ENCODE results near the gene MAST4. TPM values are rescaled to one million over a fixed set of nuclear protein-coding genes. Genes with fewer than 3 reads are reported as not detected.

Gene MAST4
- total and polyA plus RNA-seq, 2 experiments from 2014 or later, result 4.2 to 6.0 TPM

- H3K9me2 ChIP-seq (ENCODE audit: insufficient read depth), result no peaks in the 10 kb centered on the region
- H3K79me2 ChIP-seq (ENCODE audit: insufficient read depth), result peaks cover 43% of the 10 kb centered on the region
- H3K4me3 ChIP-seq, result no peak overlapping the region
- no peak overlapping the region for H3K9ac ChIP-seq
- no peak overlapping the region for H2AFZ ChIP-seq
- no peak for TF ChIP-seq EZH2phosphoT487 (IDR thresholded peaks at IDR 0.05; ENCODE audit: insufficient read depth, low read depth)
- no peaks in the 10 kb centered on the region for H3K9me3 ChIP-seq (ENCODE audit: low read depth)
- no peaks in the 10 kb centered on the region for H3K27me3 ChIP-seq (replicated peaks; ENCODE audit: insufficient read depth)
- no peaks in the 10 kb centered on the region for H3K36me3 ChIP-seq (ENCODE audit: low read depth)
- no peaks in the 10 kb centered on the region for H4K20me1 ChIP-seq (ENCODE audit: insufficient read depth)
- 99% methylated on average over 5 of the region's 5 CpGs for WGBS, 2 experiments (ENCODE audit: low coverage in 1 of 2, low lambda C conversion rate in 2 of 2, missing lambda C conversion rate in 2 of 2)
- no peak overlapping the region for H3K4me2 ChIP-seq (ENCODE audit: unreplicated experiment)
- H3K27ac ChIP-seq, result no peak overlapping the region
- in situ Hi-C loops (cut with MboI), result no loop called here
- peaks cover 26% of the 10 kb centered on the region for H3F3A ChIP-seq (ENCODE audit: insufficient read depth)
- peaks cover 44% of the 10 kb centered on the region for H3K4me1 ChIP-seq (ENCODE audit: insufficient read depth)
- no peak for DNase-seq
Observed at GRCh38 chr5:67014191-67014590, 418.0 kb downstream of the MAST4 start.

GRCh38 chr5:67014957-67015400, 418.8 kb downstream of the MAST4 start:
- Histone ChIP-seq H3K4me3 (peak overlapping the region; percentile 53), H3K36me3 (ENCODE audit: low read depth) (no peaks in the 10 kb centered on the region), H3K9me3 (ENCODE audit: low read depth) (no peaks in the 10 kb centered on the region), H3K9ac (0 out of 2 replicates have a peak overlapping the region, but pooled peaks have one; percentile 24), H3K4me2 (ENCODE audit: unreplicated experiment) (peak overlapping the region; percentile 73), H3K79me2 (ENCODE audit: insufficient read depth) (peaks cover 35% of the 10 kb centered on the region), H3F3A (ENCODE audit: insufficient read depth) (peaks cover 26% of the 10 kb centered on the region), H3K27me3 (replicated peaks; ENCODE audit: insufficient read depth) (no peaks in the 10 kb centered on the region), H4K20me1 (ENCODE audit: insufficient read depth) (no peaks in the 10 kb centered on the region), H3K27ac (no peak overlapping the region), H3K4me1 (ENCODE audit: insufficient read depth) (peaks cover 44% of the 10 kb centered on the region), H2AFZ (peak overlapping the region; percentile 68), H3K9me2 (ENCODE audit: insufficient read depth) (no peaks in the 10 kb centered on the region)
- no peak for TF ChIP-seq EZH2phosphoT487 (IDR thresholded peaks at IDR 0.05; ENCODE audit: insufficient read depth, low read depth)
- no peak for DNase-seq
- in situ Hi-C loops (cut with MboI), result no loop called here
- 69 to 74% methylated on average over 3 of the region's 3 CpGs for WGBS, 2 experiments (ENCODE audit: low coverage in 1 of 2, low lambda C conversion rate in 2 of 2, missing lambda C conversion rate in 2 of 2)

DNA sequence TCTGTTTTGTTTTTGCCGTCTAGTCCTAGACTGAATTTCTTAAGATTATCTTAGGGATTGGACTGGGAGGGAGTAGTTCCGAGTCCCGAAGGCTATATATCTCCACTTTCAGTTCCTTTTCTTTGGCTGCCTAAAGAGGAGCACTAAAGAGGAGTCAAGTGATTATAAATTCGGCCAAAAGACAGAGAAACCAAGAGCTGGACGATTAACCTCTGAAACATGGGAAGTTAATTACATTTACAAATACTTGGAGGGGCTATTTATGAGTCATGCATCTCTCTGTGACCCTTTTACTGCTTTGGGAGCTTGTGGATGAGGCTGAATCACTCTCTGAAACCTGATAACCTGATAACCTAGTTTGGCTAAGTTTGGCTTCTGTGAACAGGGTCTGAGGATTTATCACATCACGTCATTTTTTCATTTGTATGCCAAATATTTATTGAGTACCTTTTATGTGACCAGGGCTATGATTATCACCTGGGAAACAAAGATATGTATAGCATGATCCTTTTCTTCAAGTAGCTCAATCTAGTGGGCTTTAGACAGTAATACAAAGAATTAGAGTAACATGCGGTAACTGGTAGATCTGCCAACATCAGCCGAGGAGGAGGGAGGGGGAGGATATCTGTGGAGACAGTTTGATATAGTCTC, 419.5 kb downstream of the MAST4 start:
- TF ChIP-seq EZH2phosphoT487 (IDR thresholded peaks at IDR 0.05; ENCODE audit: insufficient read depth, low read depth), result no peak
- TF ChIP-seq EZH2 (IDR thresholded peaks at IDR 0.05; ENCODE audit: insufficient read depth, poor library complexity, severe bottlenecking), result no peak
- Histone ChIP-seq H3K9me3 (ENCODE audit: low read depth) (no peaks in the 10 kb centered on the region), H3K4me2 (ENCODE audit: unreplicated experiment) (peak overlapping the region; percentile 73), H3K36me3 (ENCODE audit: low read depth) (no peaks in the 10 kb centered on the region), H3K27me3 (replicated peaks; ENCODE audit: insufficient read depth) (no peaks in the 10 kb centered on the region), H3K9ac (0 out of 2 replicates have a peak overlapping the region, but pooled peaks have one; percentile 24), H4K20me1 (ENCODE audit: insufficient read depth) (no peaks in the 10 kb centered on the region), H3K4me3 (peak overlapping the region; percentile 53), H3K9me2 (ENCODE audit: insufficient read depth) (no peaks in the 10 kb centered on the region), H3K4me1 (ENCODE audit: insufficient read depth) (peaks cover 39% of the 10 kb centered on the region), H2AFZ (peak overlapping the region; percentile 68), H3F3A (ENCODE audit: insufficient read depth) (peaks cover 26% of the 10 kb centered on the region), H3K79me2 (ENCODE audit: insufficient read depth) (peaks cover 41% of the 10 kb centered on the region), H3K27ac (no peak overlapping the region)
- no peak for DNase-seq
- 41 to 45% methylated on average over 8 of the region's 8 CpGs for WGBS, 2 experiments (ENCODE audit: low coverage in 1 of 2, low lambda C conversion rate in 2 of 2, missing lambda C conversion rate in 2 of 2)
- in situ Hi-C loops (cut with MboI), result no loop called here

GRCh38 chr5:67019065-67019845, 423.1 kb downstream of the MAST4 start:
- H3K9me2 ChIP-seq (ENCODE audit: insufficient read depth), result 0 out of 2 replicates have a peak, but pooled peaks cover 3% of the 10 kb centered on the region
- H4K20me1 ChIP-seq (ENCODE audit: insufficient read depth), result no peaks in the 10 kb centered on the region
- H3K9ac ChIP-seq, result no peak overlapping the region
- no peak for TF ChIP-seq EZH2 (IDR thresholded peaks at IDR 0.05; ENCODE audit: insufficient read depth, poor library complexity, severe bottlenecking)
- TF ChIP-seq EZH2phosphoT487 (IDR thresholded peaks at IDR 0.05; ENCODE audit: insufficient read depth, low read depth), result no peak
- no peak overlapping the region for H2AFZ ChIP-seq
- no peak overlapping the region for H3K4me3 ChIP-seq
- no peak for DNase-seq
- no peaks in the 10 kb centered on the region for H3K36me3 ChIP-seq (ENCODE audit: low read depth)
- 96 to 98% methylated on average over 7 of the region's 7 CpGs for WGBS, 2 experiments (ENCODE audit: low coverage in 1 of 2, low lambda C conversion rate in 2 of 2, missing lambda C conversion rate in 2 of 2)
- peaks cover 20% of the 10 kb centered on the region for H3F3A ChIP-seq (ENCODE audit: insufficient read depth)
- no peaks in the 10 kb centered on the region for H3K9me3 ChIP-seq (ENCODE audit: low read depth)
- H3K79me2 ChIP-seq (ENCODE audit: insufficient read depth), result peaks cover 38% of the 10 kb centered on the region
- peaks cover 35% of the 10 kb centered on the region for H3K4me1 ChIP-seq (ENCODE audit: insufficient read depth)
- in situ Hi-C loops (cut with MboI), result no loop called here
- no peak overlapping the region for H3K4me2 ChIP-seq (ENCODE audit: unreplicated experiment)
- H3K27ac ChIP-seq, result no peak overlapping the region
- no peaks in the 10 kb centered on the region for H3K27me3 ChIP-seq (replicated peaks; ENCODE audit: insufficient read depth)
